UCSD-AML1 (cell line): Measurements from ENCODE around the gene TRIOBP.
A peak's percentile ranks its signal among the peaks of the same experiment; 100 is the strongest.

Source experiments
- DNase-seq: peaks from one replicate; lab custom pipeline; 2025; ENCODE audit not compliant: unreplicated experiment; lab: John Stamatoyannopoulos, UW

TRIOBP gene

GRCh38 chr22:37749831-37750595, 53.2 kb downstream of the TRIOBP start:
- no peak for DNase-seq

GRCh38 chr22:37750596-37751162, 53.8 kb downstream of the TRIOBP start:
- DNase-seq = no peak

GRCh38 chr22:37751449-37752188, 54.8 kb downstream of the TRIOBP start:
- no peak for DNase-seq

GRCh38 chr22:37752189-37753087, 55.6 kb downstream of the TRIOBP start:
- no peak for DNase-seq

GRCh38 chr22:37753746-37754145, 56.9 kb downstream of the TRIOBP start:
- no peak for DNase-seq

GRCh38 chr22:37757663-37758062, 60.8 kb downstream of the TRIOBP start:
- no peak for DNase-seq

GRCh38 chr22:37758694-37759093, 61.8 kb downstream of the TRIOBP start:
- DNase-seq = peak; percentile 46

- no peak for DNase-seq
These were observed 62.4 kb downstream of the TRIOBP start for GRCh38 chr22:37759281-37759680.

- DNase-seq = no peak
These were observed 63.3 kb downstream of the TRIOBP start for GRCh38 chr22:37760152-37760551.

- DNase-seq = no peak
These were observed 65.6 kb downstream of the TRIOBP start for GRCh38 chr22:37762389-37762836.

- no peak for DNase-seq
These were observed 66.2 kb downstream of the TRIOBP start for GRCh38 chr22:37763012-37763411.

GRCh38 chr22:37763652-37764051, 66.8 kb downstream of the TRIOBP start:
- no peak for DNase-seq

- DNase-seq = no peak
These were observed 67.8 kb downstream of the TRIOBP start for GRCh38 chr22:37764622-37765021.

GRCh38 chr22:37765498-37765897, 68.7 kb downstream of the TRIOBP start:
- no peak for DNase-seq

- DNase-seq = no peak
These were observed 69.2 kb downstream of the TRIOBP start for GRCh38 chr22:37765953-37766576.

GRCh38 chr22:37768273-37768672, 71.4 kb downstream of the TRIOBP start:
- no peak for DNase-seq

- no peak for DNase-seq
These were observed 72.2 kb downstream of the TRIOBP start for GRCh38 chr22:37769056-37769455.

GRCh38 chr22:37771081-37771480, 74.2 kb downstream of the TRIOBP start:
- DNase-seq = no peak

GRCh38 chr22:37771702-37772427, 75.0 kb downstream of the TRIOBP start:
- no peak for DNase-seq

- no peak for DNase-seq
These were observed 77.9 kb downstream of the TRIOBP start for GRCh38 chr22:37774728-37775127.
